Measurements from ENCODE around the gene NUDT11. TPM values are rescaled to one million over a fixed set of nuclear protein-coding genes. Genes with fewer than 3 reads are reported as not detected.

The NUDT11 gene
- polyA plus RNA-seq, 1 of the 3 experiments (the other 2 are of a cell fraction), result 7.6 TPM

- peak; percentile 25 for DNase-seq
- WGBS (ENCODE audit: low lambda C conversion rate), result 23% methylated on average over 12 of the region's 15 CpGs
Measured at GRCh38 chrX:51461053-51462044, 35.0 kb downstream of the NUDT11 start.

GRCh38 chrX:51459125-51459524 is 37.3 kb downstream of the NUDT11 start:
- H3K27ac ChIP-seq (ENCODE audit: low read depth in 2 of 2, low read length in 1 of 2), result no peak overlapping the region
- no peaks in the 10 kb centered on the region for H3F3A ChIP-seq (replicated peaks; ENCODE audit: insufficient read depth)
- H3K36me3 ChIP-seq (replicated peaks in 1 of 2; ENCODE audit: control insufficient read depth in 1 of 2, insufficient read depth in 2 of 2, low read length in 1 of 2), result no peaks in the 10 kb centered on the region
- H4K20me1 ChIP-seq (ENCODE audit: insufficient read depth), result no peaks in the 10 kb centered on the region
- no peak overlapping the region for H3K4me2 ChIP-seq
- WGBS (ENCODE audit: low lambda C conversion rate), result 21% methylated on average over 1 of the region's 1 CpG
- no peaks in the 10 kb centered on the region for H3K27me3 ChIP-seq (ENCODE audit: insufficient read depth)
- H3K9me3 ChIP-seq, result no peaks in the 10 kb centered on the region
- H3K4me3 ChIP-seq (ENCODE audit: low read depth in 2 of 2, low read length in 1 of 2), result no peak overlapping the region
- H2AFZ ChIP-seq (ENCODE audit: low read depth), result no peak overlapping the region
- H3K9me2 ChIP-seq, result no peaks in the 10 kb centered on the region
- CTCF ChIA-PET, result interaction anchor here (1.0 to 4.4 kb wide), 10 partner anchors 13 to 315 kb away, joined by 3 to 77 read pairs (median 16); no protein-coding TSS in a partner anchor
- DNase-seq, result no peak
- POLR2A ChIA-PET, result no interaction called here
- H3K9ac ChIP-seq, result no peak overlapping the region
- H3K4me1 ChIP-seq (ENCODE audit: control insufficient read depth in 1 of 2, insufficient read depth in 2 of 2, low read depth in 1 of 2, low read length in 1 of 2), result no peaks in the 10 kb centered on the region
- no peaks in the 10 kb centered on the region for H3K79me2 ChIP-seq (ENCODE audit: insufficient read depth)
- TF ChIP-seq REST (IDR thresholded peaks at IDR 0.05; ENCODE audit: low read depth, low read length) (no peak), ELF1 (IDR thresholded peaks at IDR 0.05) (no peak), ZBTB33 (IDR thresholded peaks at IDR 0.05; ENCODE audit: borderline replicate concordance, low read depth) (no peak), MAX (IDR thresholded peaks at IDR 0.05; ENCODE audit: low read depth) (no peak), CTCF (IDR thresholded peaks at IDR 0.05) (peak; percentile 65), EP300 (IDR thresholded peaks at IDR 0.05; ENCODE audit: borderline replicate concordance in 1 of 2, low read depth in 1 of 2, low read length in 1 of 2) (no peak), POLR2AphosphoS5 (IDR thresholded peaks at IDR 0.05; ENCODE audit: low read depth, low read length) (no peak), RAD21 (IDR thresholded peaks at IDR 0.05; ENCODE audit: low read length) (peak; percentile 33; the same call in 1 of the 2 replicates), TEAD4 (IDR thresholded peaks at IDR 0.05; ENCODE audit: borderline replicate concordance, insufficient read depth) (no peak)

More at GRCh38 chrX:51461053-51462044, 35.0 kb downstream of the NUDT11 start:
- no peaks in the 10 kb centered on the region for H3K4me1 ChIP-seq (ENCODE audit: control insufficient read depth in 1 of 2, insufficient read depth in 2 of 2, low read depth in 1 of 2, low read length in 1 of 2)
- H3K4me3 ChIP-seq (ENCODE audit: low read depth in 2 of 2, low read length in 1 of 2), result no peak overlapping the region
- no peaks in the 10 kb centered on the region for H3K9me3 ChIP-seq
- H3K27me3 ChIP-seq (ENCODE audit: insufficient read depth), result peaks cover 5% of the 10 kb centered on the region; the same call in 1 of the 2 replicates
- H2AFZ ChIP-seq (ENCODE audit: low read depth), result no peak overlapping the region
- no peak overlapping the region for H3K27ac ChIP-seq (ENCODE audit: low read depth in 2 of 2, low read length in 1 of 2)
- ChIA-PET POLR2A (no interaction called here), CTCF (interaction anchor here (0.6 to 4.4 kb wide), 38 partner anchors 10 to 1534 kb away, joined by 3 to 77 read pairs (median 4); no protein-coding TSS in a partner anchor)
- H3K9me2 ChIP-seq, result no peaks in the 10 kb centered on the region
- no peak for TF ChIP-seq YY1 (IDR thresholded peaks at IDR 0.05; ENCODE audit: low read depth)
- peak; percentile 90 for TF ChIP-seq CTCF (IDR thresholded peaks at IDR 0.05)
- TF ChIP-seq RAD21 (IDR thresholded peaks at IDR 0.05; ENCODE audit: low read length), result peak; percentile 66
- peak; percentile 35; the same call in 1 of the 2 replicates for TF ChIP-seq SMC3 (IDR thresholded peaks at IDR 0.05; ENCODE audit: low read depth, low read length)
- no peak overlapping the region for H3K9ac ChIP-seq
- H3K79me2 ChIP-seq (ENCODE audit: insufficient read depth), result no peaks in the 10 kb centered on the region
- H3F3A ChIP-seq (replicated peaks; ENCODE audit: insufficient read depth), result no peaks in the 10 kb centered on the region
- no peaks in the 10 kb centered on the region for H4K20me1 ChIP-seq (ENCODE audit: insufficient read depth)
- H3K4me2 ChIP-seq, result no peak overlapping the region
- no peaks in the 10 kb centered on the region for H3K36me3 ChIP-seq (replicated peaks in 1 of 2; ENCODE audit: control insufficient read depth in 1 of 2, insufficient read depth in 2 of 2, low read length in 1 of 2)

Measured in SK-N-SH (cell line).